Gastrocnemius medialis (tissue), 4 donors: ENCODE measurements around the gene ZNF775. TPM values are rescaled to one million over a fixed set of nuclear protein-coding genes. Genes with fewer than 3 reads are reported as not detected.

ENCODE experiments used
- ATAC-seq, 2 donors: fragments of 150-250 bp; one replicate each; pipeline ENCODE4 v1.9.1; 2016
- DNase-seq, 2 donors: peaks; one replicate each; pipeline ENCODE4 v3.0.0-alpha.2; 2019
- H3K27ac ChIP-seq, 4 donors: fragments of 200-600 bp; sonication (generic); 1 replicate in 1 of 4; 2 replicates in 3 of 4; pipeline ENCODE4 v1.5.1; 2016 to 2018; ENCODE audit warnings: mild to moderate bottlenecking in 2 of 4, moderate library complexity in 1 of 4
- H3K27me3 ChIP-seq, 3 donors: fragments of 200-600 bp; sonication (generic) in 2 of 3; 1 replicate in 1 of 3; 2 replicates in 2 of 3; pipeline versions ENCODE4 v1.5.1 to v1.6.0; 2016 to 2019; ENCODE audit warnings: mild to moderate bottlenecking in 1 of 3, moderate library complexity in 1 of 3
- H3K36me3 ChIP-seq, 2 donors: fragments of 200-600 bp; sonication (generic) in 1 of 2; one replicate each; pipeline ENCODE4 v1.5.1; 2017 to 2018
- H3K4me1 ChIP-seq, 2 donors: fragments of 200-600 bp; sonication (generic) in 1 of 2; one replicate each; pipeline ENCODE4 v1.5.1; 2016 to 2017; ENCODE audit warnings: mild to moderate bottlenecking in 2 of 2
- H3K4me3 ChIP-seq, 4 donors: fragments of 200-600 bp; sonication (generic) in 3 of 4; 1 replicate in 1 of 4; 2 replicates in 3 of 4; pipeline ENCODE4 v1.5.1; 2016 to 2019; ENCODE audit warnings: mild to moderate bottlenecking in 2 of 4
- H3K9me3 ChIP-seq, 3 donors: fragments of 200-600 bp; sonication (generic) in 2 of 3; 1 replicate in 1 of 3; 2 replicates in 2 of 3; pipeline ENCODE4 v1.5.1; 2016 to 2019
- POLR2A ChIP-seq, 2 donors: fragments of 450-650 bp; IDR thresholded peaks; one replicate each; pipeline ENCODE4 v1.6.1; 2017; ENCODE audit warnings: antibody characterized with exemption in 2 of 2, mild to moderate bottlenecking in 2 of 2, moderate library complexity in 2 of 2
- in situ Hi-C, 4 donors: fragments of 200-750 bp; cut with MboI; loops; one replicate each; pipeline versions ENCODE4 v1.15.0 to v1.8.0; 2017; ENCODE audit warnings: low sequenced_read_pairs in 4 of 4
- intact Hi-C: fragments of 100-400 bp; cut with DNase I; formaldehyde crosslinking; loops from one replicate; pipeline ENCODE4 v1.15.1; 2023; ENCODE audit warnings: low total_unique reads
- total RNA-seq, 4 donors: library from RNA; depleted of rRNA; stranded (reverse); fragments of >200 nt; gene quantifications; one replicate each; pipeline versions ENCODE4 v1.1.0 to v1.2.3, GENCODE V29; 2016
- TF ChIP-seq, protein P1 (sequence below), 5 experiments: fragments of 450-650 bp in 3 of 5; fragments of 200-600 bp in 2 of 5; sonication (generic) in 2 of 5; IDR thresholded peaks in 4 of 5; conservative IDR thresholded peaks in 1 of 5; 1 replicate in 4 of 5; 2 replicates in 1 of 5; pipeline ENCODE4 v1.5.1; 2016 to 2019; ENCODE audit warnings: antibody characterized with exemption in 5 of 5, mild to moderate bottlenecking in 3 of 5, moderate library complexity in 3 of 5

Gene ZNF775
- total RNA-seq, 4 donors from 2014 or later, result 3.1 to 7.5 (median 3.3) TPM

DNA sequence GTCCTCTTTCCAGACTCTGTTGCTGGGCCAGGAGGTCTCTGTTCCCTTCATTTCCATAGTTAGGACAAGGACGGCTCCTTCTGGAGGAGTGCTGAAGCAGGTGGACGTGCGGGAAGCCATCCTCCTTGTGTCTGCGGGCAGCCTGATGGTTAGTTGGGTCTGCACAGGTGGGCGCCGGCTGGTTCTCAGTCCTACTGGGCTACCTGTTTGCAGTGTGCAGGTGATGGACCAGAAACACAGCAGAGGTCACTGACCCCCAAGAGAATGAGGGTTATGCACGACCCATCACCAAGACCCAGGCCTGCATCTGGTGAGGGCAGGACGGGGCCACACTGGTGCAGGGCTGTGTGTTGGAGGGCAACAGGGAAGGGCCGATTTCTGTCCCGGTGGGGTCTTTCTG is 45.5 kb upstream of the ZNF775 start:
- ATAC-seq, result no peak
- Histone ChIP-seq H3K4me1 (no peaks in the 10 kb centered on the region), H3K9me3 (no peaks in the 10 kb centered on the region), H3K36me3 (no peaks in the 10 kb centered on the region), H3K27me3 (no peaks in the 10 kb centered on the region), H3K27ac (no peak overlapping the region), H3K4me3 (no peak overlapping the region)
- TF ChIP-seq, protein P1, sequence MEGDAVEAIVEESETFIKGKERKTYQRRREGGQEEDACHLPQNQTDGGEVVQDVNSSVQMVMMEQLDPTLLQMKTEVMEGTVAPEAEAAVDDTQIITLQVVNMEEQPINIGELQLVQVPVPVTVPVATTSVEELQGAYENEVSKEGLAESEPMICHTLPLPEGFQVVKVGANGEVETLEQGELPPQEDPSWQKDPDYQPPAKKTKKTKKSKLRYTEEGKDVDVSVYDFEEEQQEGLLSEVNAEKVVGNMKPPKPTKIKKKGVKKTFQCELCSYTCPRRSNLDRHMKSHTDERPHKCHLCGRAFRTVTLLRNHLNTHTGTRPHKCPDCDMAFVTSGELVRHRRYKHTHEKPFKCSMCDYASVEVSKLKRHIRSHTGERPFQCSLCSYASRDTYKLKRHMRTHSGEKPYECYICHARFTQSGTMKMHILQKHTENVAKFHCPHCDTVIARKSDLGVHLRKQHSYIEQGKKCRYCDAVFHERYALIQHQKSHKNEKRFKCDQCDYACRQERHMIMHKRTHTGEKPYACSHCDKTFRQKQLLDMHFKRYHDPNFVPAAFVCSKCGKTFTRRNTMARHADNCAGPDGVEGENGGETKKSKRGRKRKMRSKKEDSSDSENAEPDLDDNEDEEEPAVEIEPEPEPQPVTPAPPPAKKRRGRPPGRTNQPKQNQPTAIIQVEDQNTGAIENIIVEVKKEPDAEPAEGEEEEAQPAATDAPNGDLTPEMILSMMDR (IDR thresholded peaks at IDR 0.05 in 4 of 5, conservative IDR thresholded peaks at IDR 0.05 in 1 of 5), result no peak
- TF ChIP-seq POLR2A (IDR thresholded peaks at IDR 0.05), result no peak
- intact Hi-C loops, result no loop called here
- DNase-seq, result no peak
- in situ Hi-C loops, result no loop called here

DNA sequence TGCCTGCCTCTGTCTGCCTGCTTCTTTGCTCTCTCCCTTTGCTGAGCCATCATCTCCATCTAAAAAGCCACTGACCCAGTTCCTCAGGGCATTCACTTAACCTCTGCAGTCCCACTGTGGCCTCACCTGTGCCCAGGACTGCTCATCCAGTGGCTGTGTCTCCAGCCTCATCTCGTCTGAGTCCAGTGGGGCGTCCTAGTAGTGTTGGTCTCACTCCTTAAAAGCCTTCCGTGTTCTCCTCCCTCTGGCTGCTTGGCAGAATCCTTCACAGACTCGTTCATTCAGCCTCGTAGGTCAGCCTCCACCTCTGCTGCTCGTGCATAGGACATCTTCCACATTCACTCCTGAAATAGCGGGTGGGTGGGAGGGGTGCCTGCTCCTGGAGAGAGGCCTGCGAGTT is 45.0 kb upstream of the ZNF775 start:
- DNase-seq (no peak), ATAC-seq (no peak)
- no peak for TF ChIP-seq POLR2A (IDR thresholded peaks at IDR 0.05)
- TF ChIP-seq, protein P1 (IDR thresholded peaks at IDR 0.05 in 4 of 5, conservative IDR thresholded peaks at IDR 0.05 in 1 of 5), result no peak
- no peaks in the 10 kb centered on the region for H3K4me1 ChIP-seq
- H3K27me3 ChIP-seq, result peaks cover 0 to 1% (median 0%) of the 10 kb centered on the region in 3 donors
- intact Hi-C loops (no loop called here), in situ Hi-C loops (no loop called here)
- no peak overlapping the region for H3K27ac ChIP-seq
- H3K9me3 ChIP-seq, result no peaks in the 10 kb centered on the region
- no peaks in the 10 kb centered on the region for H3K36me3 ChIP-seq
- no peak overlapping the region for H3K4me3 ChIP-seq

DNA sequence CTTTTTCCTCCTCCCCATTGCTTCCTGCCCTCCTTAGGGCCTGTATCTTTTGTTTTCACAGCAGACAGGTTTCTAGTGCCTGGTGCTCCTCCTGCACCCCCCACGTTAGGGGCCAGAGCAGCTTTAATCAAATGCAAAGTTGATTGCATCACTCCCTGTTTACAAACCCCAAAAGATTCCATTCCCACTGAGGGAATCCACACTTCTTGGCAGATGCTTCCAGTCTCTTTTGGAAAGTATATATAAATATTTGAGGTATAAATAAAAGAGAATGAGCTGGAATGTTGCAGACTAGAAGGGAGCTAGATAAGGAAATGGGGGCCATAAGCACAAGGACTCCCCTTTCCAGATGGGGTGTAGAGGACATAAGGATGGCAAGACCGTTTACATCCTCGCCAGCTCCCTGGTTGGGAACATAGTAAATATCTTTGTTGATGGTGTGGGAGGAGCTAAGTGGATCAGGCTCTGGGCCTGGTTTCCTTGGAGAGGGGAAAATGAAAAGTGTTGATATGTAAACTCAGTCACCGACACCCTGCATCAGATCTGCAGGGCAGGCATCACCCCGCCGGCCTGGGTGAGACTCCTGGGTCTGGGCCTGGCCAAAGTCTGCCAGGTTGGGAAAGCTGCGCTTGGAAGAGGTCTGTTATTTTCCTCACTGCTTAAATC is 43.9 kb upstream of the ZNF775 start:
- no peak for TF ChIP-seq POLR2A (IDR thresholded peaks at IDR 0.05)
- TF ChIP-seq, protein P1 (IDR thresholded peaks at IDR 0.05 in 4 of 5, conservative IDR thresholded peaks at IDR 0.05 in 1 of 5), result no peak
- intact Hi-C loops, result no loop called here
- in situ Hi-C loops, result no loop called here
- Histone ChIP-seq H3K27ac (no peak overlapping the region), H3K9me3 (no peaks in the 10 kb centered on the region), H3K36me3 (no peaks in the 10 kb centered on the region), H3K27me3 (peaks cover 4 to 12% (median 7%) of the 10 kb centered on the region in 3 donors), H3K4me1 (peaks cover 2 to 3% of the 10 kb centered on the region in 2 donors), H3K4me3 (no peak overlapping the region)
- ATAC-seq (no peak), DNase-seq (no peak)

DNA sequence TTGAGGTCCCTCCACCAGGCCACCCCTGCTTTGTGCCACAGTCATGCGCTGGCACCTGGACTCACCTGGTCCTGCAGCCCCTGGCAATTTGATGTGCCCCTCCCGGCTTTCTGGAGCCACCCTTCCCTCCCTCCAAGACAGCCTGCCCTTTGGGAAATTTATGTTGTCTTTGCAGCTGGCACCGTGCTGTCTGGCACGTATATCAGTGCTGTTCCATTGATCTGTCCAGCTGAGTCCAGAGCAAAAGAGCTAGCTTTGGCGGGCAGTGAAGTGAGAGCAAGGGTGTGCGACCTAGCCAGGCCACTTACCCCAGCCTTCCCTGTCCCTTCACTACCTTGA is 43.4 kb upstream of the ZNF775 start:
- Histone ChIP-seq H3K4me1 (peaks cover 5 to 6% of the 10 kb centered on the region in 2 donors), H3K9me3 (no peaks in the 10 kb centered on the region), H3K36me3 (no peaks in the 10 kb centered on the region), H3K4me3 (no peak overlapping the region), H3K27ac (no peak overlapping the region), H3K27me3 (peaks cover 5 to 18% (median 12%) of the 10 kb centered on the region in 3 donors)
- ATAC-seq (no peak), DNase-seq (no peak)
- in situ Hi-C loops (no loop called here), intact Hi-C loops (no loop called here)
- TF ChIP-seq POLR2A (IDR thresholded peaks at IDR 0.05), result no peak
- TF ChIP-seq, protein P1 (IDR thresholded peaks at IDR 0.05 in 4 of 5, conservative IDR thresholded peaks at IDR 0.05 in 1 of 5), result no peak

DNA sequence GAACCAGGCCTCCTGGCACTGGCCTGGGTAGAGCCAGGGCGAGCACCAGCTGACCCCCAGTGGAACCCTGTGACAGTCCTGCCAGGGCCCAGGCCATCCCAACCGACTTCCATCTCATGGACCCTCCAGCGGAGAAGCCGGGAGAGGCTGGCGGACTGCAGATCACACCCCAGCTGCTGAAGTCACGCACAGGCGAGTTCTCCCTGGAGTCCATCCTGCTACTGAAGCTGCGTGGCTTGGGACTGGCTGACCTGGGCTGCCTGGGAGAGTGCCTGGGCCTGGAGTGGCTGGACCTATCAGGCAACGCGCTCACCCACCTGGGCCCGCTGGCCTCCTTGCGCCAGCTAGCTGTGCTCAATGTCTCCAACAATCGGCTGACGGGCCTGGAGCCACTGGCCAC is 42.4 kb upstream of the ZNF775 start:
- in situ Hi-C loops (no loop called here), intact Hi-C loops (no loop called here)
- no peaks in the 10 kb centered on the region for H3K9me3 ChIP-seq
- H3K4me3 ChIP-seq, result no peak overlapping the region
- H3K27me3 ChIP-seq, result peaks cover 10 to 28% (median 22%) of the 10 kb centered on the region in 3 donors
- no peak for TF ChIP-seq POLR2A (IDR thresholded peaks at IDR 0.05)
- TF ChIP-seq, protein P1 (IDR thresholded peaks at IDR 0.05 in 4 of 5, conservative IDR thresholded peaks at IDR 0.05 in 1 of 5), result no peak
- H3K36me3 ChIP-seq, result no peaks in the 10 kb centered on the region
- no peak for ATAC-seq
- H3K4me1 ChIP-seq, result peaks cover 5 to 11% of the 10 kb centered on the region in 2 donors
- no peak for DNase-seq
- no peak overlapping the region for H3K27ac ChIP-seq
